Neural cell (in vitro differentiated cells): ENCODE measurements around the gene RAPGEF2.

ENCODE experiments used
- EZH2 ChIP-seq: fragments of 200-600, 300-800 bp; shearing (Covaris generic), sonication (generic); IDR thresholded peaks from 2 replicates; pipeline ENCODE4 v1.6.1; 2014; ENCODE audit warnings: antibody characterized with exemption, low read length, borderline replicate concordance, mild to moderate bottlenecking; ENCODE audit not compliant: insufficient read depth, poor library complexity, severe bottlenecking
- MXI1 ChIP-seq: fragments of 450-650 bp; conservative IDR thresholded peaks from 2 replicates; pipeline ENCODE4 v1.6.1; 2014; ENCODE audit warnings: antibody characterized with exemption, mild to moderate bottlenecking; ENCODE audit not compliant: poor library complexity, severe bottlenecking
- RAD21 ChIP-seq: fragments of 450-650 bp; conservative IDR thresholded peaks from 2 replicates; pipeline ENCODE4 v1.6.1; 2014; ENCODE audit warnings: antibody characterized with exemption, mild to moderate bottlenecking, moderate library complexity
- REST ChIP-seq: IDR thresholded peaks from 2 replicates; pipeline ENCODE4 v1.6.1; 2012; ENCODE audit warnings: borderline replicate concordance
- TAF1 ChIP-seq: IDR thresholded peaks from 2 replicates; pipeline ENCODE4 v1.6.1; 2012; ENCODE audit warnings: low read depth
- TF ChIP-seq, protein P1 (sequence below): fragments of 450-650 bp; IDR thresholded peaks from 2 replicates; pipeline ENCODE4 v1.5.1; 2014; ENCODE audit warnings: antibody characterized with exemption, mild to moderate bottlenecking, moderate library complexity; ENCODE audit not compliant: poor library complexity, severe bottlenecking

DNA sequence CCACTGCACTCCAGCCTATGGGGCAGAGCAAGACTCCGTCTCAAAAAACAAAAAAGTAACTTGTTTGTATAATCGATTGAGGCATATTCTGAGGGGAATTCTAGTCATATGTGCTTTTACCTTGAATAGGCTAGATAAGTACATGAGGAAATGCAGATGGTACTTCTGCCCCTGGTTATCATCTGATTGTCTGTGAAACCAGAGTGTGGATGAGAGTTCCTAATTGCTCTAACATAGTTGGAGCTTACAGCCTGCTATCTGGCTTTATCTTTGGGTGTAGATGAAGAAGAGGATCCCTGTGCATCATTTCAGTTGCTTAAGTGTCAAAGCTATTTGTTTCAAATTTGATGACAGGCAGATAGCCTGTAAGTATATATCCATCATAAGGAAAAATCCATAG, 205.1 kb downstream of the RAPGEF2 start:
- TF ChIP-seq REST (no peak), RAD21 (no peak), EZH2 (no peak), MXI1 (no peak), TAF1 (no peak)
- TF ChIP-seq, protein P1, sequence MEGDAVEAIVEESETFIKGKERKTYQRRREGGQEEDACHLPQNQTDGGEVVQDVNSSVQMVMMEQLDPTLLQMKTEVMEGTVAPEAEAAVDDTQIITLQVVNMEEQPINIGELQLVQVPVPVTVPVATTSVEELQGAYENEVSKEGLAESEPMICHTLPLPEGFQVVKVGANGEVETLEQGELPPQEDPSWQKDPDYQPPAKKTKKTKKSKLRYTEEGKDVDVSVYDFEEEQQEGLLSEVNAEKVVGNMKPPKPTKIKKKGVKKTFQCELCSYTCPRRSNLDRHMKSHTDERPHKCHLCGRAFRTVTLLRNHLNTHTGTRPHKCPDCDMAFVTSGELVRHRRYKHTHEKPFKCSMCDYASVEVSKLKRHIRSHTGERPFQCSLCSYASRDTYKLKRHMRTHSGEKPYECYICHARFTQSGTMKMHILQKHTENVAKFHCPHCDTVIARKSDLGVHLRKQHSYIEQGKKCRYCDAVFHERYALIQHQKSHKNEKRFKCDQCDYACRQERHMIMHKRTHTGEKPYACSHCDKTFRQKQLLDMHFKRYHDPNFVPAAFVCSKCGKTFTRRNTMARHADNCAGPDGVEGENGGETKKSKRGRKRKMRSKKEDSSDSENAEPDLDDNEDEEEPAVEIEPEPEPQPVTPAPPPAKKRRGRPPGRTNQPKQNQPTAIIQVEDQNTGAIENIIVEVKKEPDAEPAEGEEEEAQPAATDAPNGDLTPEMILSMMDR: no peak
